PC-3 (cell line): ENCODE results near the gene DYSF. TPM values are rescaled to one million over a fixed set of nuclear protein-coding genes. Genes with fewer than 3 reads are reported as not detected.

Source experiments
- ATAC-seq: fragments of 200-7000 bp; cut with Tn5 transposase; 2 replicates; pipeline ENCODE4 v1.9.1; 2020; ENCODE audit warnings: mild to moderate bottlenecking, moderate library complexity
- BruUV-seq: library from RNA; stranded (reverse); fragments of 400-500 nt; replicated peaks from 2 replicates; lab custom pipeline; 2021; lab: Mats Ljungman, UMichigan
- CTCF ChIA-PET: fragments of 300-600 bp; sonication (Branson Sonifier 250); formaldehyde crosslinking; loops from one replicate; lab custom pipeline; 2022; ENCODE audit warnings: antibody characterized with exemption; lab: Charles Lee
- POLR2A ChIA-PET: fragments of 300-600 bp; sonication (Branson Sonifier 250); formaldehyde crosslinking; loops from one replicate; lab custom pipeline; 2022; ENCODE audit warnings: antibody characterized with exemption; ENCODE audit not compliant: unreplicated experiment; lab: Charles Lee
- DNase-seq: peaks from one replicate; pipeline ENCODE4 v3.0.0-alpha.2; 2015
- H2AFZ ChIP-seq: fragments of 300-600 bp; sonication (generic); 2 replicates; pipeline ENCODE4 v1.6.0; 2016; ENCODE audit warnings: antibody characterized with exemption, low read length
- H3F3A ChIP-seq: fragments of 300-600 bp; sonication (generic); one replicate; pipeline ENCODE4 v1.6.0; 2017; ENCODE audit warnings: antibody characterized with exemption, low read length, control low read depth, mild to moderate bottlenecking; ENCODE audit not compliant: unreplicated experiment
- H3K27ac ChIP-seq: fragments of 300-600 bp; sonication (generic); 2 replicates; pipeline ENCODE4 v1.5.1; 2016; ENCODE audit warnings: mild to moderate bottlenecking, low read length
- H3K27me3 ChIP-seq: fragments of 300-600 bp; sonication (generic); 2 replicates; pipeline ENCODE4 v1.6.1; 2016; ENCODE audit warnings: low read length, mixed read lengths
- H3K36me3 ChIP-seq: fragments of 300-600 bp; sonication (generic); 2 replicates; pipeline ENCODE4 v1.6.1; 2016; ENCODE audit warnings: low read depth, mixed run types, low read length, mixed read lengths
- H3K4me1 ChIP-seq: fragments of 300-600 bp; sonication (generic); 2 replicates; pipeline ENCODE4 v1.5.1; 2016; ENCODE audit warnings: low read length; ENCODE audit not compliant: insufficient read depth
- H3K4me2 ChIP-seq: fragments of 300-600 bp; sonication (generic); 2 replicates; pipeline ENCODE4 v1.6.0; 2016; ENCODE audit warnings: low read length
- H3K4me3 ChIP-seq: fragments of 300-600 bp; sonication (generic); 2 replicates; pipeline ENCODE4 v1.5.1; 2016; ENCODE audit warnings: mild to moderate bottlenecking, low read length, mixed read lengths
- H3K79me2 ChIP-seq: fragments of 300-600 bp; sonication (generic); 2 replicates; pipeline ENCODE4 v1.6.1; 2017; ENCODE audit warnings: low read length, mixed read lengths
- H3K9ac ChIP-seq: fragments of 300-600 bp; sonication (generic); 2 replicates; pipeline ENCODE4 v1.6.0; 2016; ENCODE audit warnings: mild to moderate bottlenecking, low read length
- H3K9me2 ChIP-seq: fragments of 300-600 bp; sonication (generic); replicated peaks from 2 replicates; pipeline ENCODE4 v1.6.1; 2016; ENCODE audit warnings: mixed run types, low read length, mixed read lengths
- H3K9me3 ChIP-seq: fragments of 300-600 bp; sonication (generic); 2 replicates; pipeline ENCODE4 v1.6.1; 2016; ENCODE audit warnings: low read length, mixed read lengths
- H4K20me1 ChIP-seq: fragments of 300-600 bp; sonication (generic); 2 replicates; pipeline ENCODE4 v1.6.1; 2016; ENCODE audit warnings: low read length, mixed read lengths
- CTCF ChIP-seq: fragments of 300-600 bp; sonication (generic); conservative IDR thresholded peaks from 2 replicates; pipeline ENCODE4 v1.5.1; 2017; ENCODE audit warnings: antibody characterized with exemption, low read depth, mild to moderate bottlenecking, low read length
- EZH2 ChIP-seq: fragments of 300-600 bp; sonication (generic); IDR thresholded peaks from one replicate; pipeline ENCODE4 v1.6.1; 2017; ENCODE audit warnings: antibody characterized with exemption, mild to moderate bottlenecking, low read length; ENCODE audit not compliant: unreplicated experiment
- EZH2phosphoT487 ChIP-seq: fragments of 300-600 bp; sonication (generic); IDR thresholded peaks from 2 replicates; pipeline ENCODE4 v1.6.1; 2018; ENCODE audit warnings: mild to moderate bottlenecking, antibody characterized with exemption, low read length, borderline replicate concordance
- intact Hi-C: fragments of 100-400 bp; cut with micrococcal nuclease; formaldehyde crosslinking; loops from 2 replicates; pipeline ENCODE4 v1.9.0; 2023
- total RNA-seq: library from RNA; depleted of rRNA; stranded (reverse); fragments of >200 nt; gene quantifications from 2 replicates; pipeline ENCODE4 v1.2.3, GENCODE V29; 2014

The DYSF gene
- total RNA-seq, 1 experiment from 2014 or later: 13.0 TPM

- CTCF ChIA-PET: no interaction called here
- no peaks in the 10 kb centered on the region for H4K20me1 ChIP-seq
- TF ChIP-seq EZH2 (no peak), CTCF (no peak), EZH2phosphoT487 (no peak)
- H3F3A ChIP-seq: no peaks in the 10 kb centered on the region
- DNase-seq (no peak), ATAC-seq (no peak)
- no peaks in the 10 kb centered on the region for H3K9me2 ChIP-seq
- no TSS peak for BruUV-seq
- H3K9ac ChIP-seq: no peak overlapping the region
- H3K27me3 ChIP-seq: no peaks in the 10 kb centered on the region
- no peak overlapping the region for H3K4me2 ChIP-seq
- H2AFZ ChIP-seq: no peak overlapping the region
- intact Hi-C loops: no loop called here
- POLR2A ChIA-PET: no interaction called here
- H3K27ac ChIP-seq: no peak overlapping the region
- no peaks in the 10 kb centered on the region for H3K36me3 ChIP-seq
- H3K9me3 ChIP-seq: no peaks in the 10 kb centered on the region
- H3K4me3 ChIP-seq: no peak overlapping the region
- H3K4me1 ChIP-seq: no peaks in the 10 kb centered on the region
- no peaks in the 10 kb centered on the region for H3K79me2 ChIP-seq
These were observed 136.4 kb downstream of the DYSF start for GRCh38 chr2:71589763-71590162.

- no peak overlapping the region for H3K4me2 ChIP-seq
- no peak for ATAC-seq
- no peak overlapping the region for H3K9ac ChIP-seq
- no peak overlapping the region for H3K27ac ChIP-seq
- no peaks in the 10 kb centered on the region for H3K27me3 ChIP-seq
- no peaks in the 10 kb centered on the region for H3F3A ChIP-seq
- H3K36me3 ChIP-seq: no peaks in the 10 kb centered on the region
- H2AFZ ChIP-seq: no peak overlapping the region
- TF ChIP-seq EZH2: no peak
- TF ChIP-seq CTCF: no peak
- TF ChIP-seq EZH2phosphoT487: no peak
- no peak for DNase-seq
- ChIA-PET POLR2A (no interaction called here), CTCF (no interaction called here)
- no peaks in the 10 kb centered on the region for H3K79me2 ChIP-seq
- H4K20me1 ChIP-seq: no peaks in the 10 kb centered on the region
- H3K9me2 ChIP-seq: no peaks in the 10 kb centered on the region
- intact Hi-C loops: no loop called here
- H3K4me3 ChIP-seq: no peak overlapping the region
- H3K9me3 ChIP-seq: no peaks in the 10 kb centered on the region
- BruUV-seq: no TSS peak
- H3K4me1 ChIP-seq: no peaks in the 10 kb centered on the region
These were observed 137.7 kb downstream of the DYSF start for GRCh38 chr2:71591044-71591443.

GRCh38 chr2:71592181-71592711, 138.9 kb downstream of the DYSF start:
- Histone ChIP-seq H3K4me2 (no peak overlapping the region), H3K27me3 (no peaks in the 10 kb centered on the region), H3K4me1 (no peaks in the 10 kb centered on the region), H2AFZ (no peak overlapping the region), H3K9ac (no peak overlapping the region), H3K36me3 (no peaks in the 10 kb centered on the region), H3K9me3 (no peaks in the 10 kb centered on the region), H4K20me1 (no peaks in the 10 kb centered on the region), H3K4me3 (no peak overlapping the region), H3K79me2 (no peaks in the 10 kb centered on the region), H3K9me2 (no peaks in the 10 kb centered on the region), H3K27ac (no peak overlapping the region), H3F3A (no peaks in the 10 kb centered on the region)
- DNase-seq (no peak), ATAC-seq (no peak)
- TF ChIP-seq EZH2phosphoT487 (no peak), CTCF (no peak), EZH2 (no peak)
- no TSS peak for BruUV-seq
- CTCF ChIA-PET: no interaction called here
- POLR2A ChIA-PET: no interaction called here
- intact Hi-C loops: no loop called here
